HG02870 (cell line): ENCODE results near the gene ULK4.
"Not testable (repeated sequence)": the region's sequence is repeated elsewhere in the genome, so short reads cannot be mapped to it uniquely, and the experiment has no call there.

Experiments used
- ATAC-seq: cut with Tn5 transposase; IDR thresholded peaks from one replicate; pipeline ENCODE4 v1.9.1; 2021; ENCODE audit warnings: mild to moderate bottlenecking, moderate library complexity; ENCODE audit not compliant: unreplicated experiment

ULK4 gene

DNA sequence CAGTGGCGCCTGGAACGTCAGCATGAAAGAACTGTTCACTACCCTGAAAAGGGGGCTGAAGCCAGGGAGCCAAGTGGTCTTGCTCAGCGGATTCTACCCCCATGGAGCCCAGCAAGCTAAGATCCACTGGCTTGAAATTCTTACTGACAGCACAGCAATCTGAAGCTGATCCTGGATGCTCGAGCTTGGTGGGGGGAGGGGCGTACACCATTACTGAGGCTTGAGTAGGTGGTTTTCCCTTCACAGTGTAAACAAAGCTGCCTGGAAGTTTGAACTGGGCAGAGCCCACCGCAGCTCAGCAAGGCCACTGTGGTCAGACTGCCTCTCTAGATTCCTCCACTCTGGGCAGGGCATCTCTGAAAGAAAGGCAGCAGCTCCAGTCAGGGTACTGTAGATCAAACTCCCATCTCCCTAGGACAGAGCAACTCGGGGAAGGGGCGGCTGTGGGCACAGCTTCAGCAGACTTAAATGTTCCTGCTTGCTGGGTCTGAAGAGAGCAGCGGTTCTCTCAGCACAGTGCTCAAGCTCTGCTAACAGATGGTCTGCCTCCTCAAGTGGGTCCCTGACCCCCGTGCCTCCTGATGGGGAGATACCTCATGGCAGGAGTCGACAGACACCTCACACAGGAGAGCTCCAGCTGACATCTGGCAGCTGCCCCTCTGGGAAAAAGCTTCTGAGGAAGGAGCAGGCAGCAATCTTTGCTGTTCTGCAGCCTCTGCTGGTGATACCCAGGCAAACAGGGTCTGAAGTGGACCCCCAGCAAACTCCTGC lies 591.0 kb downstream of the ULK4 start:
- not testable (repeated sequence) for ATAC-seq

DNA sequence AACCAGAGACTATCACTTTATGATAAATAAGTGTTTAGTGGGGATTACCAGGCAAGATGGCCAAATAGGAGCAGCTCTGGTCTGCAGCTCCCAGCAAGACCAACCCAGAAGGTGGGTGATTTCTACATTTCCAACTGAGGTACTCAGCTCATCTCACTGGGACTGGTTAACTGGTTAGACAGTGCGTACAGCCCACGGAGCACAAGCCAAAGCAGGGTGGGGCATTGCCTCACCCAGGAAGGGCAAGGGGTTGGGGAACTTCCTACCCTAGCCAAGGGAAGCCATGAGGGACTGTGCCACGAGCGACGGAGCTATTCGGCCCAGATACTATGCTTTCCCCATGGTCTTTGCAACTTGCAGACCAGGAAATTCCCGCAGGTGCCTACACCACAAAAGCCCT lies 591.6 kb downstream of the ULK4 start:
- no peak for ATAC-seq

GRCh38 chr3:41369838-41370237 lies 592.1 kb downstream of the ULK4 start:
- ATAC-seq, result no peak

- no peak for ATAC-seq
Observed at GRCh38 chr3:41365973-41366372, 595.9 kb downstream of the ULK4 start.

DNA sequence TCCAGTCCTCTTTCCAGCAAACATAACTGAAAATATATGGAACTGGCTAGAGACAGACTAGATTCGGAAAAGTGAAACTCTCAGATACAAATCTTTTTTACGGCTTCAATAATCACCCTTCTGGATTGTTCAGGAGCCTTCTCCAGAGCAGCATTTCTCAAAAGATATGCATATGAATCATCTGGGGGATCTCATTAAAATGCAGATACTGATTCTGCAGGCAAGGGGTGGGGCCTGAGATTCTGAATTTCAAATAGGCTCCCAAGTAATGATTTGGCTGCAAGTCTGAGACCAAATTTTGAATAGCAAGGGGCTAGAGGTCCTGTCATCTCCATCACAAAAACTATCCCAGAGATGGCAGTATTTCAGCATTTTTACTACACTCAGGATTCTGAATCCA lies 597.2 kb downstream of the ULK4 start:
- no peak for ATAC-seq

- no peak for ATAC-seq
Observed at GRCh38 chr3:41363830-41364523, 597.9 kb downstream of the ULK4 start.

GRCh38 chr3:41362638-41363559 lies 599.0 kb downstream of the ULK4 start:
- no peak for ATAC-seq

GRCh38 chr3:41357271-41357670 lies 604.6 kb downstream of the ULK4 start:
- no peak for ATAC-seq

GRCh38 chr3:41356775-41357174 lies 605.1 kb downstream of the ULK4 start:
- no peak for ATAC-seq

DNA sequence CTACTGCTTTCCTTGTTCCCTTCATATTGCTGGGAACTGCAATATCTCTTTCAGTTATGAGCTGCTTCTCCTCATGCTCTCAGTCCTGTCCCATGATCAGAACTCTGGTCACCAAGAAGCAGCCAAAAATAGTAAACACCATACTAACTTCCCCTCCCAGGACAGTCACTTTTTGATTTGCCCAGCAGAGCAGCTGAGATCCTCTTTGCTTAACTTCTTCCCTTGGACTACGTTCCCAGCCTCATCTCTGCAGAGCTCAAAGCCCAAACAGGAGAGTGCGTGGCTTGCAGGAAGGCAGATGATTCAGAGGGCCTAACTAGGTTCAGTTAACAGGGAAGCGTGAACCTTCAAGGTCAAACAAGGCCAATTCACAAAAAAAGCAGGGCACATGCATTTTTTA lies 609.4 kb downstream of the ULK4 start:
- no peak for ATAC-seq

DNA sequence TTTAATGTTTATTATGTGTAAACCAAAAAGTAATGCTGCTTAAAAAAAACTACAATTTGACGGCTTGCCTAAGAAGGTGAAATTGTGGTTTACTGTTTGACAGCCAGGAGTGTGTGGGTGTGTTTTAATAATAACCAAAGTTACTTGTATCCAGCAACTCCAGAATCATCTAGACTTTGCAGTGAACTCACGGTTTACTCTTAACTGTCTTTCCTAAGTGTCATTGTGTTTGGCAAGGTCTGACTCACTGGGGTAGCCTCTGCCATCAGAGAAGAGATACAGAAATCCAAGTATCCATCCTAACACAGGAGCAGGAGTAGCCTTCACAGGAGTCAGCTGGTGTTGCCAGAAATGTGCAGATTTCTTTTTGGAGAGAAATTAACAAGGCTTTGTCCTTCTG lies 611.5 kb downstream of the ULK4 start:
- no peak for ATAC-seq

DNA sequence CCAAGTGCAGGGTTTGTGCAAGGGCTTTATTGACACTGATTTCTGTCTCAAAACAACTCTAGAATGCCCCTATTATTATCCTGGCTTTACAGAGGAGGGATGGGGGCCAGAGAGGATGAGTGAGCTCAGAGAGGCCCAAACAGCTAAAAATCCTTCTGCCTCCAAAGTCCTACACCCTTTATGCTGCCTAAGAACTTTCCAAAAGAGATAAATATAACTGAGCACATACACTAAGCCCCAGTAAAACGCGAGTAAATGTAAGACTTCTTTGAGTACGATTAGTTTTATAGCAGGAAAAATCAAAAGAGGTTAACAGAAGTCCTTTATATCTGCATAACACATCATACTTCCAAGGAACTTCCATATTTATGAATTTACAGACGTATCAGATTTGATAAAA lies 613.5 kb downstream of the ULK4 start:
- ATAC-seq, result no peak

GRCh38 chr3:41346698-41347270 lies 615.1 kb downstream of the ULK4 start:
- ATAC-seq, result no peak

- no peak for ATAC-seq
Observed at GRCh38 chr3:41345788-41346187, 616.1 kb downstream of the ULK4 start.

GRCh38 chr3:41339758-41340157 lies 622.1 kb downstream of the ULK4 start:
- no peak for ATAC-seq

- no peak for ATAC-seq
Observed at GRCh38 chr3:41338276-41338675, 623.6 kb downstream of the ULK4 start.

DNA sequence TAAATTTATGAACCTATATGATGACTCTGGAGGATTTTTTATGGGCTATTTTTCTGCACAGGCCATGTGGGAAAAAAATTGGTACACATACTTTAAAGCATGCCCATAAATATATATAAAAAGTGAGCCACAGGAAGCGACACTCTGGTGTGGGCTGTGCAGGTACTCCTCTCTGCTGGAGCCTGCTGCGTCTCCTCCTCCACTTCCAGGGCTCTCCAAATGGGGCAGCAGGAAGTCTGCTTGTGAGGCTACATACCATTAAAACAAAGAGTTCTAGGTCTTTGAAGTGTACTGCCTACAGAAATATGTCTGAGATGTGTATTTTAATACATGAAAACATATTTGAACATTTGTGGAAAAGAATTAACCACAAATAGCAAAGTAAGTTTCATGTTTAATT lies 627.5 kb downstream of the ULK4 start:
- ATAC-seq, result no peak

GRCh38 chr3:41331041-41331440 lies 630.9 kb downstream of the ULK4 start:
- ATAC-seq, result no peak

DNA sequence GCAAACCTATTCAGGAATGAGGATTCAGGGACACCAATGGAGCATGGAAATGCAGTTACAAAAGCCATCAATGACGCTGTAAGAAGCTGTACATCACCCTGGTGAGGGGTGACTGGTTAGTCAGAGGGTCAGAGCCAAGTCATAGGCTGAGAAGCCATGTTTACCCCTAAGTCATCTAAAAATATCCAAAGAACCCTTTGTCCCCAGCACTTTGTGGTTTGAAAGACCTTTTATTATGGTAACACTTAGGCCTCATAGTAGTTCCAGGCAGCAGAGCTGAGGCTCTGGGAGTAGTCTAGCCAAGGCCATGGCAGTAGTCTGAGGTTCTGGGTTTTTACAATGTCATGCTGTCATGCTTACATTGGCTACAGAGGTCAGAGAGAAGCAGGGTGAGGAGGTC lies 631.4 kb downstream of the ULK4 start:
- ATAC-seq, result no peak

DNA sequence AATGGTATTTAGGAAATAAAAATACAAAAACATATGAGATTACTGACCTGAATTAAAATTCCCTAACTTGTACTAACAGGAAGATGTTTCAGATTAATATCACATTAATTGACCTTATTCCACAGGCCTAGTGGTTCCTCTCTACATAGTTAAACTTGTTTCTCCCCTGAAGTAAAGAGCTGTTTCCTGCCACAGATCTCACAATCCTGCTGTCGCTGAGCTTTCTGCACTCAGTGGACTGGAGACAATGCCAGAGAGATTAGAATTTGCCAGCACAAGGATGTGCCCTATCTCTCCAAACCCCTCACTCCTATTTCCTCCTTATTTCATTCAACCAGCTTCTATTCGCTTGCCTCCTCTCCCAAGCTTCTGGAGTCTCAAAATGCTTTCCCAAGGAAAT lies 632.0 kb downstream of the ULK4 start:
- no peak for ATAC-seq

DNA sequence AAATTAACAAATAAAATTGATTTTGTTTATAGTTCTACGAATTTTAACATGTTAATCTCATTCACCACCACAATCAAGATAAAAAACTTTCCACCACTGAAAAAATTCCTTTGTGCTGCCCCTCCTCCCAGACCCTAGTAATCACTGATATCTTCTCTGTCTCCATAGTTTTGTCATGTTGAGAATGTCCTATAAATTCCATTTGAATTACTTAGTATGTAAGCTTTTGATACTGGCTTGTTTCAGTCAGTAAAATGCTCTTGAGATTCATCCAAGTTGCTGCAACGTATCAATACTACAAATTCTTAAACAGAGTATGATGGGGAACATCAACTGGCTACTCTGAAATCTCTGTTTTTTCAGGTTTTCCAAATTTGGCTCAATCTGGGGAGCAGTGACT lies 633.0 kb downstream of the ULK4 start:
- no peak for ATAC-seq
